Measurements from ENCODE around the gene ERF. TPM values are rescaled to one million over a fixed set of nuclear protein-coding genes. Genes with fewer than 3 reads are reported as not detected.

Gene ERF
- 9.4 TPM for total RNA-seq

DNA sequence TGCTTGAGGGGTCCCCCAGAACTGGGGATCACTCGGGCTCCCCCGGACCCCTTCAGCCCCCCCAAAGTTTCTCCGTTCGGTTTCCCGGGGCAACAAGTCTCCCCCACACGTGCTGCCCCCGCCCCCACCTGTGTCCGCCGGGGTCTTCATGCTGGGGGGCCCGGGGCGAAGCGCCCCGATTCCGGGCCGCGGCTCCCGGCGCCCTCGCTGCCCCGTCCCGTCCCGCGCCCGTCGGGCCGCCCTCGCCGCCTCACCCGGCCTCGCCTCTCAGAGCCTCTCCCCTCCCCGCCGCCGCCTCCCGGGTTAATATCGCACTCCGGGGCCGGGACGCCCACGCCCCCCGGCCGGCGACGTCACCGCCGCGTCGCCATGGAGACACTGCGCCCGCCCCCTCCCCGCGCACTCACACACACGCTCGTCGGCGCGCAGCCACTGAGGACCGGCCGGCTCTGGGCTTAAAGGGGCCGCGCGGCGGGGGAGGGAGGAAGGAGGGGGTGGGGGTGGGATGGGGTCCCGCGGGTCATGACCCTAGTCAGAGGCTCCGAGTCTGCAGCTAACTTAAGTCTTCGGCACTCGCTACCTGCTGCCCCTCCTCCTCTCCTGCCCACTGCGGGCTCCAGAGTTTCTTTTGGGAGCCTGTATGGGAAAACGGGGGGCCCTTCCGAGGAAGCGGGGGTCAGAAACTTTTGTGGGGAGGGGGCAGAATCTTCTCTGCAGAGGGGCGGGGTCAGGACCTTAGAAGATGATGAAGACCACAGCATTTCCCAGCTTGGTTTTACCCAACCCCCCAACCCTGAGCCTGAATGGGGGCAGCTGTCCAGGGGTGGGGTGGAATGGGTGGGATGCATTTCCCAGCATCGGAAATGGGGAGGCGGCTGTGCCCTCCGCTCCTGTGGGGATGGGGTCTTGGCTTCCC, at the start of gene ERF:
ERF (minus strand) TSS at position 279 of the 916 bp plus-strand sequence; CDS start at position 150, 129 bp downstream.

DNA sequence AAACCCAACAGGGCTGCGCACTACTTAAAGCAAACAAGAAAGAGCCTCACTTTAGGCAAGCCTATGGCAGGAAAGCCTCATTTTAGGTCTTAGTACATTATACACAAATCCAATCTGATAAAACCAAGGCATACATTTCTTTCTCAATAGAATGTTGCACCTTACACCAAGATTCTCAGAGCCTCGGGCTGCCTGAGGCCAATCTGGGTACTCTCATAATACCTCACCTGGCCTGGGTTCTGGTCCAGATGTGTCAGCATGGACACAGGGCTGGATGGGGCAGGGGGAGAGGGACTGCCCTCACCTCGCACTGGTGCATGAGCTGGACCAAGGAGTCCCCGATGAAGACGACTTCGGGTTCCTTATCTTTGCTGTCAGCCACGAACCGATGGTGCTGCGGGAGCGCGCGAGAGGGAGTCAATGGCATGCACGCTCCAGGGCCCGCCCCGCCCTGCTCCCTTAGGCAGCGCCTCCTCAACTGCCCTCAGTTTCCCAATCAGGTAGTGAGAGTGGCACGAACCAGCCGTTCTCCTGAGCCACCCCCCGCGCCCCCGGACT, 46.8 kb upstream of the ERF start, which contains the start of gene PRR19:
PRR19 (plus strand) TSS at position 487 of the 558 bp plus-strand sequence. CDS start 7,453 bp downstream, outside the sequence.

DNA sequence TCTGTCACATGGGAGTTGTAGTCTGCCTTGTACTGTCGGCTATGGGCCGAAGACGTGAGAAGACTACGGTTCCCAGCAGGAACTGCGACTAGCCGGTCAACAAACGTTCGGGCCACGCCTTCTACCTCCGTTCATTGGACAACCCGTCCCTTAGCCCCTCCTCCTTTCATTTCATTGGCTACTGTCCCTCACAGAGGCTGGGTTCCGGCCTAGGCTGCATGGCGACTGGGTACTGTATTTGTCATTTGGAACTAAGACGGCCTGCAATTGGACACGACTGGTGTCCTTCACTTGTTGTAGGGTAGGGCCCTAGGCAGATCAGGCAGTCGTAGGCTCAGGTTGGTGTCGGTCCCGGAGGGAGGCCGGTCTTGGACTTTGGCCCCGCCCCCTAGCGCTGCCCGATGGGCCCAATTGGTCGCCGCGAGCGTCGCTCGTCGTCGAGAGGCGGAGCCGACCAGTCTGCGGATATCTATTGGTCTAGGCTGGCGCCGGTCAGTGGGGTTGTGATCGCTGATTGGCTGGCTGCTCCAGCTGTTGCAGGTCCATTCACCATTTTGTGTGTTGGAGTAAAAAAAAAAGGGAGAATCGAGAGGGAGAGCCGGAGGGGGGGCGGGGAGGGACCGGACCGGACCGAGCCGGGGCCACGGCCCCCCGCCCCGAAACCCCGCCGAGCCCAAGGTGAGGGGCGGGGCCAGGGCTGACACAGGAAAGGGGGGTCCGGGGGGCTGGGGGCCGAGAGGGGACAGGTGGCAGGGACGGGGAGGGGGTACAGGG, 14.0 kb upstream of the ERF start, which contains the start of gene CIC:
CIC (plus strand) TSS at position 549 of the 774 bp plus-strand sequence. CDS start 2,532 bp downstream, outside the sequence.

DNA sequence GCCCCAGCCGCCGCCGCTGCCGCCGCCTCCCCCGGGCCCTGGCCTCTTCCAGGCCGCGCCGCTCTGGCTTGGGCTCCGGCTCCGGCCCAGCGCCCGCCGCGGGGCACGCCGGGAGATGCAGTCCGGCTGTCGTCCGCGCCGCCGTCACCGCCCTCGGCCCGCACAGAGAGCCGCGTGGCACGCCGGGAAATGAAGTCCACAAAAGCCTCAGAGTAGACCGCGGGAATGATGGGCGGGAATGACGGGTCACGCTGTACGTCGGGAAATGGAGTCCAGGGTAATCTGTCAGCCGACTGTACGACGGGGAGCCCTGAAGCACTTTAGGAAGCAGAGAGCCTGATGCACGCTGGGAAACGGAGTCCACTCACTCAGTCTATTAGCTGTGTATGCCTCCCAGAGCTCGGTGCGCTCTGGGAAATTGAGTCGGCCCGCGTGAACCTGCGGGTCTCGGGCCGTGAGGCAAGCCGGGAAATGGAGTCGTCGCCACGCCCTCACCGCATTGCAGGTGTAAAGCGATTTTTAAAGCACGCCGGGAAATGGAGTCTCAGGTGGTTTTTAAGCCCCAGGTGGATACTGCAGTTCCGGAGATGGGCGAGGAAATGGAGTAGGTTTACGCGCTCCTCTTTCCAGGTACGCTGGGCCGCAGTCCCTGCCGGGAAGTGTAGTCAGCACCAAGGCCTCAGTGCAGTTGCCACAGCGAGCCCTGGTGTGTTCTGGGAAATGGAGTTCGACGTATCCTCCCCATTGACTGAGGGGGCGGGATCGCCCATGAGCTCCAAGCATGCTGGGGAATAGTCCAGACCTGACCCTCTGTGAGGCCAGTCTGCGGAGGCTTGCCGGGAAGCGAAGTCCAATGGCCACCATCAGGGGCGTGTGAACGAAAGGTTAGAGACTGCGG, 12.2 kb downstream of the ERF start, which contains the start of gene GSK3A:
GSK3A (minus strand) TSS at position 91 of the 898 bp plus-strand sequence. CDS start 137 bp downstream, outside the sequence.

DNA sequence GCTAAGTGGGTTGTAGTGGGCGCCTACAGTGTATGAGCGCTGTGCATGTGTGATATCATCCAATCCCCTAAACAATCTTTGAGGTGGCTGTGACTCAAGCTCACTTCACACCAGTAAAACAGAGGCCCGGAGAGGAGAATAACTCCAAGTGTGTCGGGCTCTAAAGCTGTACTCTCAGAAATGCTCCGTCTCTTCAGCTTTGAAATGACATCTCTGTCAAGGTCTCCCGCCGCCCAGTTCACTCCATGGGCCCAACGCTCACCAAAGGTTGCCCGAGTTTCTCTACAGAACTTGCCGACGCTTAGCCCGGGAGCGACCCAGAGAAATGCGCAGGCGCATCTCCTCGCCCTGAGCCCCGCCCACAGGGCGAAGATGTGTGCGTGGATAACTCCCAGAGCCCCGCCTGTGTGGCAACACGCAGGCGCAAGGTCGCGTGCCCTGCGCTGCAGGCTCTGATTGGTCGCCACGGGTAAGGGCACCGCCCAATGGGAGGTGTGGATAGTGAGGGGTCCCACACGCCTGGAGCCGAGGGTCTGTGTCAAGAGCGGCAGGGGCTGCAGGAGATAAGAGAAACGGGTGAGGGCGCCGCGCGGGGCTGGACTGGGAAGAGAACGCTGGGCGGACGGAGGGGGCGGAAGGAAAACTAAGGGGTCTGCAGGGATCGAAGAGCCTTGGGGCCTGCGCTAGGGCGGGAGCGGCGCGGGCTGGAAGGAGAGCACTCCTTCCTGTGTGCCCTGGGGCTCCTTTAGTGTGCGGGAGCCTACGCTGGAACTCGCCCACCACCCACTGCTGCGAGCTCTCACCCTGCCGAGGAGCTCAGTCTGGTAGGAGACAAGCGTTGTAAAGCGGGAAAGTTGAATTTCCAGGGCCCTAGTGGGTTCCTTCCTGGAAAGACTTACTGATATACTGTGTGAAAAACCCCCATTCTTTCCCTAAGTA, 34.8 kb downstream of the ERF start, which contains the start of gene ZNF526:
ZNF526 (plus strand) TSS at position 501 of the 939 bp plus-strand sequence. CDS start 4,092 bp downstream, outside the sequence.

DNA sequence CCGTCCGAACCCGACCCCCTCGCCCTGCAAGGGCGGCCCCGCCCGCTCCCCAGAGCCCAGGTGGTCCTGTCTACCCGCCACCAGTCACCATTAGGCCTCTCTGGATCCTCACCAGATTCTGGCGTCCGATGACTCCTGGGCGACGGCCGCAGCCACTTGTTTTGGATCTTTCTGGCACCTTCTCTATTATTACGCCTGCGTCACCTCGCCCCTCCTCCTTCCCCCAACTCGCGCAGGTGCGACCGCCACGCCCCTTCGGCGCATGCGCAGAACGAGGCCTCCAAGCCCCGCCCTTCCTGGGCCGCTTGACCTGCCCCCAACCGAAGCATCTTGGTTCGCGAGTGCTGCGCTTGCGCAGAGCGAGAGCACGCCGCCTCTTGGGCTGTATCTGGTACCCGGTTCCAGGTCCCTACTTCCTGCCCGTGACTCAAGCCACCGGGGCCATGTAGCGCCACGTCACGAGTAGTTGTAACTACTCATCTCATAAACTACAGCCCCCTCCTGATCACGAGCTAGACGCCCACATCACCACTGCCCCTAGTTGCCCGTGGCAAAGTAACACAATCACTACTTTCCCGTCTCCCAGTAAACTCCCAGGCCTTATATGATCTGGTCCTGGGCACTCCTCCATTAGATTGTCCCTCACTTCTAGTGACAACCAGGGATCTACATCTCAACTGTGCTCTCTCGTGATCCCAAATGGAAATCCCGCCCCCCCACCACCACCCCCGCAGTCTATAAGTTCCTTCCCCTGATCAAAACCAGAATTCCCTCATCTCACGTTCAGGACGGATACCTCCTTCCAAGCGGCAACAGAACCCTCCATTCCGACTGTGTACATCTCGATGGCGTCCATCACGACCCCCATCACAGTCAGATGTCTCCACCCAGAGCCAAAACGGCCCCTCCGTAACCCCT, 37.1 kb downstream of the ERF start, which contains the start of gene DEDD2:
DEDD2 (minus strand) TSS at position 158 of the 918 bp plus-strand sequence. CDS start 670 bp downstream, outside the sequence.

Other genes starting within 250 kb of the ERF start
- gene GRIK5, start 184.9 kb downstream of the ERF start, total RNA-seq, result 36.9 TPM
- 16.3 TPM for gene ZNF574, start 179.0 kb downstream of the ERF start, total RNA-seq
- gene POU2F2, start 122.7 kb downstream of the ERF start, total RNA-seq, result 12.2 TPM
- gene DEDD2, start 37.5 kb downstream of the ERF start, total RNA-seq, result 23.2 TPM
- 6.9 TPM for gene ZNF526, start 34.8 kb downstream of the ERF start, total RNA-seq
- 33.2 TPM for gene GSK3A, start 12.5 kb downstream of the ERF start, total RNA-seq
- gene CIC, start 14.1 kb upstream of the ERF start, total RNA-seq, result 38.2 TPM
- 2.8 TPM for gene PRR19, start 47.0 kb upstream of the ERF start, total RNA-seq
- gene PAFAH1B3, start 47.5 kb upstream of the ERF start, total RNA-seq, result 203 TPM
- gene TMEM145, start 58.2 kb upstream of the ERF start, total RNA-seq, result 77.6 TPM
- 54.8 TPM for gene MEGF8, start 70.5 kb upstream of the ERF start, total RNA-seq
- not detected for gene CNFN, start 135.2 kb upstream of the ERF start, total RNA-seq
- gene LIPE, start 172.3 kb upstream of the ERF start, total RNA-seq, result 11.0 TPM
- not detected for gene CXCL17, start 187.8 kb upstream of the ERF start, total RNA-seq

Measured in parietal lobe (tissue), 1 donor.